Measurements from ENCODE around the gene STRC.
"Not testable (repeated sequence)": the region's sequence is repeated elsewhere in the genome, so short reads cannot be mapped to it uniquely, and the experiment has no call there.

The STRC gene

GRCh38 chr15:43562753-43563152 lies 55.8 kb downstream of the STRC start:
- not testable (repeated sequence) for DNase-seq

DNA sequence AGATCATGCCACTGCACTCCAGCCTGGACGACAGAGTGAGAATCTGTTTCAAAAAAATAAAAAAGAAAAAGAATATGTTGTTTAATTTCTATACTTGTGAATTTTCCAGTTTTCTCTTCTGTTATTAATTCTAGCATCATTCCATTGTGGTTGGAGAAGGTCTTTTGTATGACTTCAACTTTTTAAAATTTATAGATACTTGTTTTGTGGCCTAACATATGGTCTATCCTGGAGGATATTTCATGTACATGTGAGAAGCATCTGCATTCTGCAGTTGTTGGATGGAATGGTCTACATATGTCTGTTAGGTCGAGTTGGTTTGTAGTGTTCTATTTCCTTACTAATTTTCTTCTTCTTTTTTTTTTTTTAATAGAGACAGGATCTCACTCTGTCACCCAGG lies 65.6 kb downstream of the STRC start:
- DNase-seq = no peak

- DNase-seq = no peak
Measured at GRCh38 chr15:43552256-43552655, 66.3 kb downstream of the STRC start.

DNA sequence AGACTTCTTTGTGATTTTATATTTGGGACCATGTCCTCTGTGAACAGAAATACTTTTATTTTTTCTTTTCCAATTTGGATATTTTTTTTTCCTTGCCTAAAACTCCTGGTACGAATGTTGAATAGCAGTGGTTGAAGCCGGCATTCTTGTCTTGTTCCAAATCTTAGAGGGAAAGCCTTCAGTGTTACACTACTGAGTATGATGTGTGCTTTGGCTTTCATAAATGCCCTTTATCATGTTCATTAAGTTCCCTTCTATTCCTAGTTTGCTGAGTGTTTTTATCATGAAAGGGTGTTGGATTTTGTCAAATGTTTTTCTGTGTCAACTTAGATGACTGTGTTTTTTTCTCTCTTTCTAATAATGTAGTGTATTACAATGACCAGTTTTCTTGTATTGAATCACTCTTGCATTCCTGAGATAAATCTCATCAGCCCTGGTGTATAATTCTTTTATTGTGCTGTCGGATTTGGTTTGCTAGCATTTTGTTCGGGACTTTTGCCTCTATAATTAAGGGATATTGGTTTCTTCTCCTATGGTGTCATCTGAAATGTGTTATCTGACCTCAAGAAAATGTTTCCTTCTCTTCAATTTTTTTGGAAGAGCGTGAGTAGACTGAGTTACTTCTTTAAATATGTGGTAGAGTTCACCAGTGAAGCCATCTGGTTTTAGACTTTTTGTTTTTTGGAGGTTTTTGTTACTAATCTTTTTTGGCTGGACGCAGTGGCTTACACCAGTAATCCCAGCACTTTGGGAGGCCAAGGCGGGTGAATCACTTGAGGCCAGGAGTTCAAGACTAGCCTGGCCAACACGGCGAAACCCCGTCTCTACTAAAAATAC lies 67.9 kb downstream of the STRC start:
- no peak for DNase-seq
